MM.1S (cell line): ENCODE results near the gene ANKRD6.

Source experiments
- EZH2 ChIP-seq: fragments of 300-600 bp; sonication (generic); optimal IDR thresholded peaks from 2 replicates; pipeline ENCODE3; 2017; ENCODE audit warnings: low read depth, mild to moderate bottlenecking, antibody characterized with exemption, low read length, mixed read lengths
- TF ChIP-seq, protein P1 (sequence below): fragments of 300-600 bp; sonication (generic); IDR thresholded peaks from 2 replicates; pipeline ENCODE4 v1.5.1; 2016; ENCODE audit warnings: antibody characterized with exemption, low read length, mixed read lengths

DNA sequence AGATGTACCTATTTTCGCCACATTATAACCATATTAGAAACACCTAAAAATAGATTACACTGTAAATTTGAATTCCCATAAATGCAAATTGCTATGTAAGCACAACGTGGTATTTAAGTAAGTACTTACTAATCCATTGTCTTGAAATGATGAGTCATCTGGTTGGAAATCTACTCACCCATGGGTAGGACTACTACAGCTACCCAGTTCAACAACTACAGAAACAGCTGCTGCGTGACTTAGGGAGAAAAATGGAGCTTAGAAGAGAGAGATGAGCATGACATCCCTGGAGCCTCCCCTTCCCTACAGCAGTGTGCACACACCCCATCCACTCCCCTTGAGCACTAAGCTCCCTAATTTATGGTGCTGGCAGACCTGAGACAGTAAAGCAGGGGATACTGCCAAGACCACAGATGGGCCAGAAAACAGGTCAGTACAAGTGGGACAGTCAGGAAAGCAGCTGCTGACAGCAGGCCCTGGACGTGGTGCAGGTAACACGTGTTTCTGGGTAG, 47.7 kb upstream of the ANKRD6 start:
- TF ChIP-seq, protein P1, sequence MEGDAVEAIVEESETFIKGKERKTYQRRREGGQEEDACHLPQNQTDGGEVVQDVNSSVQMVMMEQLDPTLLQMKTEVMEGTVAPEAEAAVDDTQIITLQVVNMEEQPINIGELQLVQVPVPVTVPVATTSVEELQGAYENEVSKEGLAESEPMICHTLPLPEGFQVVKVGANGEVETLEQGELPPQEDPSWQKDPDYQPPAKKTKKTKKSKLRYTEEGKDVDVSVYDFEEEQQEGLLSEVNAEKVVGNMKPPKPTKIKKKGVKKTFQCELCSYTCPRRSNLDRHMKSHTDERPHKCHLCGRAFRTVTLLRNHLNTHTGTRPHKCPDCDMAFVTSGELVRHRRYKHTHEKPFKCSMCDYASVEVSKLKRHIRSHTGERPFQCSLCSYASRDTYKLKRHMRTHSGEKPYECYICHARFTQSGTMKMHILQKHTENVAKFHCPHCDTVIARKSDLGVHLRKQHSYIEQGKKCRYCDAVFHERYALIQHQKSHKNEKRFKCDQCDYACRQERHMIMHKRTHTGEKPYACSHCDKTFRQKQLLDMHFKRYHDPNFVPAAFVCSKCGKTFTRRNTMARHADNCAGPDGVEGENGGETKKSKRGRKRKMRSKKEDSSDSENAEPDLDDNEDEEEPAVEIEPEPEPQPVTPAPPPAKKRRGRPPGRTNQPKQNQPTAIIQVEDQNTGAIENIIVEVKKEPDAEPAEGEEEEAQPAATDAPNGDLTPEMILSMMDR, result no peak
- no peak for TF ChIP-seq EZH2
